Neuronal stem cell (in vitro differentiated cells): ENCODE measurements around the gene ATP8B1.

Experiments
- DNase-seq: peaks from one replicate; pipeline ENCODE4 v3.0.0-alpha.2; 2013; ENCODE audit warnings: low spot score
- H2AFZ ChIP-seq: one replicate; pipeline ENCODE4 v1.6.1; 2013; ENCODE audit warnings: mild to moderate bottlenecking, low read length, inconsistent platforms
- H2AK5ac ChIP-seq: 2 replicates; pipeline ENCODE4 v1.6.1; 2013; ENCODE audit warnings: low read depth, mild to moderate bottlenecking, inconsistent platforms, low read length, moderate library complexity, mixed read lengths
- H2BK120ac ChIP-seq: 2 replicates; pipeline ENCODE4 v1.6.1; 2013; ENCODE audit warnings: low read depth, mild to moderate bottlenecking, inconsistent platforms, low read length, moderate library complexity, mixed read lengths
- H2BK12ac ChIP-seq: one replicate; pipeline ENCODE4 v1.6.1; 2013; ENCODE audit warnings: low read length, inconsistent platforms
- H2BK15ac ChIP-seq: 2 replicates; pipeline ENCODE4 v1.6.1; 2013; ENCODE audit warnings: mild to moderate bottlenecking, low read length, inconsistent platforms, mixed read lengths
- H2BK5ac ChIP-seq: one replicate; pipeline ENCODE4 v1.6.1; 2013; ENCODE audit warnings: inconsistent platforms, mild to moderate bottlenecking, low read length, moderate library complexity
- H3K14ac ChIP-seq: one replicate; pipeline ENCODE4 v1.6.1; 2013; ENCODE audit warnings: low read length, inconsistent platforms
- H3K18ac ChIP-seq: 2 replicates; pipeline ENCODE4 v1.6.1; 2013; ENCODE audit warnings: low read length, inconsistent platforms
- H3K23ac ChIP-seq: 2 replicates; pipeline ENCODE4 v1.6.1; 2013; ENCODE audit warnings: low read depth, mild to moderate bottlenecking, mixed read lengths, low read length, inconsistent platforms; ENCODE audit not compliant: poor library complexity
- H3K27ac ChIP-seq: replicated peaks from 3 replicates; pipeline ENCODE4 v1.5.1; 2013; ENCODE audit warnings: low read length, inconsistent platforms
- H3K27me3 ChIP-seq, 3 experiments: 2 replicates each; pipeline ENCODE4 v1.6.1; 2013; ENCODE audit warnings: low read length in 3 of 3, mild to moderate bottlenecking in 2 of 3, inconsistent platforms in 1 of 3, low read depth in 1 of 3, mixed read lengths in 1 of 3, moderate library complexity in 1 of 3; ENCODE audit not compliant: control insufficient read depth in 3 of 3, insufficient read depth in 3 of 3
- H3K36me3 ChIP-seq, 2 donors: replicated peaks in 1 of 2; 2 replicates each; pipeline ENCODE4 v1.6.1; 2013; ENCODE audit warnings: low read length in 2 of 2; ENCODE audit not compliant: control insufficient read depth in 2 of 2, insufficient read depth in 2 of 2
- H3K4ac ChIP-seq: 2 replicates; pipeline ENCODE4 v1.6.1; 2013; ENCODE audit warnings: inconsistent platforms, mild to moderate bottlenecking, low read length, moderate library complexity
- H3K4me1 ChIP-seq, 2 donors: 1 replicate in 1 of 2; 2 replicates in 1 of 2; pipeline ENCODE4 v1.6.1; 2013; ENCODE audit warnings: low read length in 2 of 2, low read depth in 1 of 2; ENCODE audit not compliant: control insufficient read depth in 2 of 2, insufficient read depth in 1 of 2
- H3K4me2 ChIP-seq: one replicate; pipeline ENCODE4 v1.6.1; 2013; ENCODE audit warnings: mild to moderate bottlenecking, low read length, inconsistent platforms; ENCODE audit not compliant: insufficient read depth, poor library complexity, severe bottlenecking
- H3K4me3 ChIP-seq, 2 donors: 2 replicates each; pipeline ENCODE4 v1.5.1; 2013; ENCODE audit warnings: low read length in 2 of 2, mild to moderate bottlenecking in 2 of 2, inconsistent platforms in 1 of 2, moderate library complexity in 1 of 2
- H3K79me1 ChIP-seq: one replicate; pipeline ENCODE4 v1.6.1; 2013; ENCODE audit warnings: low read depth, mild to moderate bottlenecking, inconsistent platforms, low read length, moderate library complexity
- H3K9ac ChIP-seq: one replicate; pipeline ENCODE4 v1.6.1; 2013; ENCODE audit warnings: mild to moderate bottlenecking, low read depth, low read length, inconsistent platforms; ENCODE audit not compliant: poor library complexity
- H3K9me3 ChIP-seq, 2 donors: replicated peaks in 1 of 2; 2 replicates each; pipeline versions ENCODE3 to v1.6.1; 2013; ENCODE audit warnings: low read length in 2 of 2, mild to moderate bottlenecking in 2 of 2, inconsistent platforms in 1 of 2, low read depth in 1 of 2, mixed read lengths in 1 of 2, moderate library complexity in 1 of 2; ENCODE audit not compliant: control insufficient read depth in 2 of 2, insufficient read depth in 1 of 2
- H4K8ac ChIP-seq: one replicate; pipeline ENCODE4 v1.6.1; 2013; ENCODE audit warnings: low read depth, mild to moderate bottlenecking, inconsistent platforms, low read length, moderate library complexity
- H4K91ac ChIP-seq: one replicate; pipeline ENCODE4 v1.6.1; 2013; ENCODE audit warnings: low read length, low read depth, mild to moderate bottlenecking, inconsistent platforms; ENCODE audit not compliant: poor library complexity
- WGBS, 2 donors: extraction: QIAGEN DNeasy Blood & Tissue Kit; methylation state at CpG; one replicate each; pipeline ENCODE4 v1.1.7; 2013; ENCODE audit warnings: missing lambda C conversion rate in 2 of 2, mixed read lengths in 1 of 2; ENCODE audit not compliant: insufficient read length in 2 of 2, insufficient replicate concordance in 1 of 2; ENCODE audit errors: extremely low coverage in 2 of 2; 5-methylcytosine and 5-hydroxymethylcytosine counted together

The ATP8B1 gene

DNA sequence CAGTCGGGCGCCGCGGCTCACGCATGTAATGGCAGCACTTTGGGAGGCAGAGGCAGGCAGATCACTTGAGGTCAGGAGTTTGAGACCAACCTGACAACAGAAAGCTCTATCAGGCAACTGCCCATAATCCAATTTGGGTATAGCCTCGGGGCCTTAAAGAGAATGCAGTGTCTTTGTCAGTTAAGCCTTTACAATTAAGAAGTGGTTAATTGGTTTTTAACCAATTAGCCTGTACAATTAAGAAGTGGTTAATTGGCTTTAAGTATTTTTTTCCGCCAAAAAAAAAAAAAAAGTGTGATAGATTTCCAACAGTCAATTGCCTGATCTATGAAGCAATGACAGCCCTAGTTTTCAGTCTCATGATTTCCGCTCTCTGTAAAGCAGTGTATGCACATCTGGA is 106.8 kb downstream of the ATP8B1 start:
- no peak overlapping the region for H3K23ac ChIP-seq
- no peak overlapping the region for H3K4me2 ChIP-seq
- no peak overlapping the region for H3K27ac ChIP-seq

DNA sequence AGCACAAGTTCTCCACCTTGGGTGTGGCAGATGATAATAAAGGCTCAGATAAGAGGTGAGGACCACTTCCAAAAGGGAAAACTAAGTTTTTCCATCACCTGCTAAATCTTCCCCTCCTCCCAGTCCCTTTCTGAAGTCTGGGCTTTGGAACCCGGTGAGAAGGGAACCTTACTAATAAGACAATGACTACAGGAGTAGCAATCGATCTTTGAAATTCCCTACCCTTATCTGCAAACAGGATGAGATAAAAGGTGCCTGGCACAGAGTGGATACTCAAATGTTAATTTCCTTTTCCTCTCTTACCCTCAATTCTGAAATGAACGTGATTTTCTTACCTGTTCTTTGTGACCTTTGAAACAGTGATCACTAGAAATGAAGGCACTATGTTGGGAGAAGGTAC is 111.8 kb downstream of the ATP8B1 start:
- H3K36me3 ChIP-seq, result no peaks in the 10 kb centered on the region
- H3K18ac ChIP-seq, result no peak overlapping the region
- H3K9ac ChIP-seq, result no peak overlapping the region
- no peak overlapping the region for H2AFZ ChIP-seq
- H3K27ac ChIP-seq, result no peak overlapping the region
- H4K91ac ChIP-seq, result no peak overlapping the region
- H2BK15ac ChIP-seq, result no peak overlapping the region
- H3K4ac ChIP-seq, result no peak overlapping the region
- no peak overlapping the region for H2BK120ac ChIP-seq
- H3K27me3 ChIP-seq, result no peaks in the 10 kb centered on the region
- H3K4me2 ChIP-seq, result no peak overlapping the region
- DNase-seq, result no peak
- H2AK5ac ChIP-seq, result no peak overlapping the region
- H3K14ac ChIP-seq, result no peak overlapping the region
- H4K8ac ChIP-seq, result no peak overlapping the region
- no CpG with 5 or more reads among the region's 3 CpGs for WGBS, 2 donors
- no peak overlapping the region for H2BK12ac ChIP-seq
- H3K79me1 ChIP-seq, result no peaks in the 10 kb centered on the region
- H2BK5ac ChIP-seq, result no peak overlapping the region
- no peak overlapping the region for H3K23ac ChIP-seq
- peaks cover 0 to 2% of the 10 kb centered on the region in 2 donors for H3K9me3 ChIP-seq
- no peak overlapping the region for H3K4me3 ChIP-seq
- peaks cover 0 to 3% of the 10 kb centered on the region in 2 donors for H3K4me1 ChIP-seq

More for the DNA sequence above, 106.8 kb downstream of the ATP8B1 start:
- Histone ChIP-seq H3K18ac (no peak overlapping the region), H2BK15ac (no peak overlapping the region), H3K36me3 (no peaks in the 10 kb centered on the region), H2BK5ac (no peak overlapping the region), H2AFZ (no peak overlapping the region), H3K79me1 (no peaks in the 10 kb centered on the region), H3K27me3 (no peaks in the 10 kb centered on the region), H3K9me3 (no peaks in the 10 kb centered on the region), H3K4me1 (peaks cover 0 to 5% of the 10 kb centered on the region in 2 donors), H4K91ac (no peak overlapping the region), H2BK12ac (no peak overlapping the region), H3K4ac (no peak overlapping the region), H2AK5ac (no peak overlapping the region), H2BK120ac (no peak overlapping the region), H3K9ac (no peak overlapping the region), H3K14ac (no peak overlapping the region), H4K8ac (no peak overlapping the region), H3K4me3 (no peak overlapping the region)
- DNase-seq, result no peak
- WGBS, 2 donors, result no CpG with 5 or more reads among the region's 8 CpGs

DNA sequence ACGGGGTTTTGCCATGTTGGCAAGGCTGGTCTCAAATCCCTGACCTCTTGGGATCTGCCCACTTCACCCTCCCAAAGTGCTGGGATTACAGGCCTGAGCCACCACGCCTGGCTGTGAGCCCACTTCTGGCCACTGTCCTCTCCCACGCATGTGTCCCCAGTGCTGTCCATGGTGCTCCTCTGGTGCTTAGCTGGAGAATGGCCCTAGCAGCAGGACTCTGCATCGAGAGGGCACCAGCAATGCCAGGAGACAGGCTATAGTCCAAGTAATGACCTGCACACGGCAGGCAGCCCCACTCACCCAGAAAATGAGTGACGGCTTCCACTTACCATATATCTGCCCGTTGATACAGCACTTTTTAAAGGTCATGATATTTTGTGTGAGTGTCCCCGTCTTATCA is 115.1 kb downstream of the ATP8B1 start:
- Histone ChIP-seq H3K9me3 (peaks cover 0 to 2% of the 10 kb centered on the region in 2 donors), H3K14ac (no peak overlapping the region), H3K4me2 (no peak overlapping the region), H2BK12ac (no peak overlapping the region), H3K27ac (no peak overlapping the region), H3K27me3 (no peaks in the 10 kb centered on the region), H3K4me1 (no peaks in the 10 kb centered on the region), H3K4me3 (no peak overlapping the region), H4K8ac (no peak overlapping the region), H2AFZ (no peak overlapping the region), H3K4ac (no peak overlapping the region), H2BK15ac (no peak overlapping the region), H3K18ac (no peak overlapping the region), H3K9ac (no peak overlapping the region), H3K79me1 (no peaks in the 10 kb centered on the region), H4K91ac (no peak overlapping the region), H2BK120ac (no peak overlapping the region), H2BK5ac (no peak overlapping the region), H3K36me3 (no peaks in the 10 kb centered on the region), H2AK5ac (no peak overlapping the region), H3K23ac (no peak overlapping the region)
- no CpG with 5 or more reads among the region's 8 CpGs for WGBS, 2 donors
- DNase-seq, result no peak

DNA sequence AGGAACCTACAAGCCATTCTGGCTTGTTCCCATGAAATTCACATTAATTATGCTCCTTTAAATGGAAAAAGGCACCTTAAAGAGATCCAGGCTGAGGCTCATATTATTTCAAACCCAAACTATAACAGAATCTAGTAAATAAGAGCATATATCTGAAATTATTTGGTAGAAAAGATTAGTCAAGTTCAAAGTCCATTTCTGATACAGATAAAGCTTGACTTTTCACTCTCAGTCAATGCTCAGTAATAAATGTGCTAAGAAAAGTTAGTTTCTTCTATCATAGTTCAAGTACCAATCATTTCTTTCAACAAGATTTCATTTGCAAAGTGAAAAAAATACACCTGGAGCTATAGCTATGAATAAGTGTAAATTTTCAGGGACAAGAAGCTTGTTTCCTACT is 119.6 kb downstream of the ATP8B1 start:
- Histone ChIP-seq H2BK12ac (no peak overlapping the region), H3K18ac (no peak overlapping the region), H3K4me1 (no peaks in the 10 kb centered on the region), H3K4me2 (no peak overlapping the region), H3K4me3 (no peak overlapping the region), H2BK15ac (no peak overlapping the region), H3K36me3 (no peaks in the 10 kb centered on the region), H3K4ac (no peak overlapping the region), H2BK5ac (no peak overlapping the region), H2AK5ac (no peak overlapping the region), H3K79me1 (no peaks in the 10 kb centered on the region), H3K14ac (no peak overlapping the region), H3K23ac (no peak overlapping the region), H3K27ac (no peak overlapping the region), H3K27me3 (no peaks in the 10 kb centered on the region), H2AFZ (no peak overlapping the region), H4K8ac (no peak overlapping the region), H4K91ac (no peak overlapping the region), H2BK120ac (no peak overlapping the region), H3K9me3 (no peaks in the 10 kb centered on the region), H3K9ac (no peak overlapping the region)
- no peak for DNase-seq
